Kidney (tissue), 14 donors: Measurements from ENCODE around the gene SMAD4. TPM values are rescaled to one million over a fixed set of nuclear protein-coding genes. Genes with fewer than 3 reads are reported as not detected.

Source experiments
- DNase-seq, 5 donors: peaks; one replicate each; pipeline ENCODE4 v3.0.0-alpha.2; 2013 to 2020
- FAIRE-seq: peaks from 2 replicates; lab custom pipeline; 2012; peaks lifted over from hg19 to GRCh38; lab: Jason Lieb, UNC
- H3K27ac ChIP-seq, 2 donors: one replicate each; pipeline ENCODE4 v1.7.0; 2013; ENCODE audit warnings: low read depth in 2 of 2, low read length in 2 of 2, inconsistent platforms in 1 of 2
- H3K27me3 ChIP-seq: one replicate; pipeline ENCODE4 v1.7.1; 2013; ENCODE audit warnings: low read length, inconsistent platforms; ENCODE audit not compliant: control insufficient read depth, insufficient read depth
- H3K36me3 ChIP-seq, 3 donors: one replicate each; pipeline versions ENCODE4 v1.7.0 to v1.7.1; 2013; ENCODE audit warnings: low read length in 3 of 3, control low read depth in 1 of 3, inconsistent platforms in 1 of 3; ENCODE audit not compliant: insufficient read depth in 3 of 3, control insufficient read depth in 2 of 3
- H3K4me1 ChIP-seq, 3 donors: one replicate each; pipeline versions ENCODE4 v1.7.0 to v1.7.1; 2013; ENCODE audit warnings: low read length in 3 of 3, inconsistent platforms in 1 of 3, low read depth in 1 of 3; ENCODE audit not compliant: control insufficient read depth in 2 of 3, insufficient read depth in 2 of 3
- H3K4me3 ChIP-seq, 3 donors: one replicate each; pipeline versions ENCODE4 v1.7.0 to v1.8.1; 2013; ENCODE audit warnings: low read length in 3 of 3, control low read depth in 1 of 3, inconsistent platforms in 1 of 3
- H3K9ac ChIP-seq, 3 donors: one replicate each; pipeline versions ENCODE4 v1.7.0 to v1.7.1; 2013; ENCODE audit warnings: low read length in 3 of 3, control low read depth in 1 of 3, inconsistent platforms in 1 of 3
- H3K9me3 ChIP-seq, 3 donors: one replicate each; pipeline versions ENCODE4 v1.7.0 to v1.7.1; 2013; ENCODE audit warnings: low read length in 3 of 3, control low read depth in 1 of 3, inconsistent platforms in 1 of 3; ENCODE audit not compliant: control insufficient read depth in 2 of 3, insufficient read depth in 1 of 3
- intact Hi-C: fragments of 100-400 bp; cut with DNase I; formaldehyde crosslinking; loops from one replicate; pipeline ENCODE4 v1.11.1; 2022
- polyA plus RNA-seq: library from polyadenylated mRNA; stranded (reverse); fragments of 350-450 nt; fragmentation: Illumina TruSeq; extraction: RNeasy Lipid Tissue Mini Kit (QIAGEN cat#74804); gene quantifications from one replicate; pipeline ENCODE4 v1.2.3, GENCODE V29; 2014; ENCODE audit warnings: low read depth, low replicate concordance; ENCODE audit not compliant: insufficient read depth
- total RNA-seq: library from RNA; stranded (reverse); fragmentation: NEBNext Ultra II Directional; extraction: Animal tissue kit (Norgen Biotek cat#: 25700); gene quantifications from one replicate; pipeline ENCODE4 v1.2.1, GENCODE V29; 2021
- TF ChIP-seq, protein P1 (sequence below): IDR thresholded peaks from 3 replicates; pipeline ENCODE4 v1.5.1; 2012; ENCODE audit warnings: mild to moderate bottlenecking, moderate library complexity, borderline replicate concordance; ENCODE audit not compliant: insufficient read depth; ENCODE audit errors: extremely low read depth
- donor health status: control.
- donor health status: control.
- donor health status: control.
- donor health status: control.
- donor health status: control.
- donor health status: DM: yes; HTN: yes; CAD: no.
- donor health status: Normal renal cell carcinoma (clear cell type).

The SMAD4 gene
- total and polyA plus RNA-seq, 2 donors from 2014 or later: 22.2 to 126 TPM

DNA sequence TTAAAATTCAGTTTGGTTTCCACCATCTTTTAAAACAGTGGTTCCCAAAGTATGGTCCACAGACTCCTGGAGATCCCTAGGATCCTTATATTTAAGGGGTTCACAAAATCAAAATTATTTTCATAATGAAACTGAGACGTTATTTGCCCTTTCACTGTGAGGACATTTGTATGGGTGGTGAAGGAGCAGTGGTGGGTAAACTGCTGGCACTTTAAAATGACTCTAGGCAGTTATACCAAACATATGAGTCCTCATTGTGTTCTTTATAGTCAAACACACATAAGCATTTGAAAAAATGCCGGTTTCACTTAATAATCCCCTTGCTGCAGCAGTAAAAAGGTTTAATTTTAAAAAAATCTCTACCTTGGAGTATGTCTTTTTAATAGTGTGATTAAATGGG, 7.2 kb downstream of the SMAD4 start:
- TF ChIP-seq, protein P1, sequence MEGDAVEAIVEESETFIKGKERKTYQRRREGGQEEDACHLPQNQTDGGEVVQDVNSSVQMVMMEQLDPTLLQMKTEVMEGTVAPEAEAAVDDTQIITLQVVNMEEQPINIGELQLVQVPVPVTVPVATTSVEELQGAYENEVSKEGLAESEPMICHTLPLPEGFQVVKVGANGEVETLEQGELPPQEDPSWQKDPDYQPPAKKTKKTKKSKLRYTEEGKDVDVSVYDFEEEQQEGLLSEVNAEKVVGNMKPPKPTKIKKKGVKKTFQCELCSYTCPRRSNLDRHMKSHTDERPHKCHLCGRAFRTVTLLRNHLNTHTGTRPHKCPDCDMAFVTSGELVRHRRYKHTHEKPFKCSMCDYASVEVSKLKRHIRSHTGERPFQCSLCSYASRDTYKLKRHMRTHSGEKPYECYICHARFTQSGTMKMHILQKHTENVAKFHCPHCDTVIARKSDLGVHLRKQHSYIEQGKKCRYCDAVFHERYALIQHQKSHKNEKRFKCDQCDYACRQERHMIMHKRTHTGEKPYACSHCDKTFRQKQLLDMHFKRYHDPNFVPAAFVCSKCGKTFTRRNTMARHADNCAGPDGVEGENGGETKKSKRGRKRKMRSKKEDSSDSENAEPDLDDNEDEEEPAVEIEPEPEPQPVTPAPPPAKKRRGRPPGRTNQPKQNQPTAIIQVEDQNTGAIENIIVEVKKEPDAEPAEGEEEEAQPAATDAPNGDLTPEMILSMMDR: no peak
- intact Hi-C loops: no loop called here
- H3K4me3 ChIP-seq: no peak overlapping the region
- H3K36me3 ChIP-seq: no peaks in the 10 kb centered on the region
- no peaks in the 10 kb centered on the region for H3K27me3 ChIP-seq
- H3K4me1 ChIP-seq: peaks cover 2 to 43% (median 28%) of the 10 kb centered on the region in 3 donors
- H3K9me3 ChIP-seq: no peaks in the 10 kb centered on the region
- FAIRE-seq (no peak), DNase-seq (no peak)
- no peak overlapping the region for H3K27ac ChIP-seq
- no peak overlapping the region for H3K9ac ChIP-seq

DNA sequence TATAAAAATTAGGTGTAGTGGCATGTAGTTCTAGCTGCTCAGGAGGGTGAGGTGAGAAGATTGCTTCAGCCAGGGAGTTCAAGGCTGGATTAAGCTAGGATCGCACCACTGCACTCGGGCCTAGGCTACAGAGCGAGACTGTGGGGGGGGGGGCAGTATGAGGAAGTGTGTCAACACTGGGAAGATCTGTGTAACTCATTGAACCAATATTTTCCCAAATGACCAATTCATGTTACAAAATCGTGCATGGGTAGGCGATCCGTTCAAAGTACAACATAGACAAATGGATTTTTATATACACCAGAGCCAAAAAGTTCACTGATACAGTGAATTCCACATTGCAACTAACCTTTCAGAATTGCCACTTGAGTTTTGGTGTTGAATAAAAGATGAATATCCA, 8.1 kb downstream of the SMAD4 start:
- H3K4me3 ChIP-seq: no peak overlapping the region
- no peak overlapping the region for H3K9ac ChIP-seq
- peaks cover 2 to 43% (median 27%) of the 10 kb centered on the region in 3 donors for H3K4me1 ChIP-seq
- H3K36me3 ChIP-seq: no peaks in the 10 kb centered on the region
- FAIRE-seq (no peak), DNase-seq (peak in 3 of 5 donors; percentile 14 to 33 (median 31))
- intact Hi-C loops: no loop called here
- H3K27ac ChIP-seq: no peak overlapping the region
- no peaks in the 10 kb centered on the region for H3K27me3 ChIP-seq
- TF ChIP-seq, protein P1: no peak
- H3K9me3 ChIP-seq: no peaks in the 10 kb centered on the region

DNA sequence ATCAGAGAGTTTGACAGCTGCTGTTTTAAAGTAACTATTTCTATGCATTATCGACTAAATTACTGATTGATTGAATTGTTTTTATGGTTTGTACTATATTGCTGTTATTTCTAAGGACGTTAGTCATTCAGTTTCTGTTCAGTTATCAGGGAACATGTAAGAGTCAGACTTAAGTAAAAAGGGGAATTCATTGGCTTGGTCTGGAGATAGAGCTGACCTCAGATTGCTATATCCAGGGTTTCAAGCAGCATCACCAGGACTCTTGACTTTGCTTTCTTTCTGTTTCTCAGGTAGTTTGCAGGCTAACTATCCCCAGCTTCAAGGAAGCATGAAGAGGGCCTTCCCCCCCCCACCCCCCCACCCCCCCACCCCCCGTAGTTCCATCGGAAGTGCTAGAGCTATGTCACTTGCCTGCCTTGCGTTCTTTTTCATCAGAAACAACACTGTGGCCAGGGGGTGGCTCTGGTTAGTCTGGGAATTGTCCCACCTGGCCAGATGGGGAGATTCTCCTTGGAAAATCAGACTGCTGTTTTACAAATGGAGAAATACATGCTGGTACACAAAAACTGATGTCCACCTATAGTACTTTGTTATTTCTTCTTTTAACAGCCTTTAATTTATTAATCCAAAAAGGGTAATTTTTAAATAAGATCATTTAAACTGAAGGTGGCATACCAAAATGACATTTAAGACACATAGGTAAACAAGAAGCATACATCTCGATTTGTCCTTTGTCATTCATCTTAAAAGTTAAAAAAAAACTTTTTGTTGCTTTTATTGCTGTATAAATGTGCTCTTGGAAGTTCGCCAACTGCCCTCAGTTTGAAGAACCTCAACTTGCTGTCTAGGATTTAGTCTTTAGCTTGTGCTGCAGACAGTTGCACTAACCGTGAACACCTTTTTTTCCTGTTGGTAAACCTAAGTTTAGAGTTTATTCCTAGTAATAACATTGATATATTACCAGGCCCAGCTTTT, 9.4 kb downstream of the SMAD4 start:
- Histone ChIP-seq H3K36me3 (no peaks in the 10 kb centered on the region), H3K27me3 (no peaks in the 10 kb centered on the region), H3K9me3 (no peaks in the 10 kb centered on the region), H3K9ac (no peak overlapping the region), H3K4me3 (no peak overlapping the region), H3K27ac (no peak overlapping the region), H3K4me1 (peaks cover 2 to 35% (median 27%) of the 10 kb centered on the region in 3 donors)
- no peak for DNase-seq
- intact Hi-C loops: no loop called here
- no peak for FAIRE-seq
- TF ChIP-seq, protein P1: no peak
